GM19043 (cell line): ENCODE results near the gene HNRNPA0.
A peak's percentile ranks its signal among the peaks of the same experiment; 100 is the strongest.
"Not testable (repeated sequence)": the region's sequence is repeated elsewhere in the genome, so short reads cannot be mapped to it uniquely, and the experiment has no call there.

ENCODE experiments used
- ATAC-seq: cut with Tn5 transposase; IDR thresholded peaks from one replicate; pipeline ENCODE4 v1.9.1; 2021; ENCODE audit warnings: low read depth; ENCODE audit not compliant: unreplicated experiment

HNRNPA0 gene

DNA sequence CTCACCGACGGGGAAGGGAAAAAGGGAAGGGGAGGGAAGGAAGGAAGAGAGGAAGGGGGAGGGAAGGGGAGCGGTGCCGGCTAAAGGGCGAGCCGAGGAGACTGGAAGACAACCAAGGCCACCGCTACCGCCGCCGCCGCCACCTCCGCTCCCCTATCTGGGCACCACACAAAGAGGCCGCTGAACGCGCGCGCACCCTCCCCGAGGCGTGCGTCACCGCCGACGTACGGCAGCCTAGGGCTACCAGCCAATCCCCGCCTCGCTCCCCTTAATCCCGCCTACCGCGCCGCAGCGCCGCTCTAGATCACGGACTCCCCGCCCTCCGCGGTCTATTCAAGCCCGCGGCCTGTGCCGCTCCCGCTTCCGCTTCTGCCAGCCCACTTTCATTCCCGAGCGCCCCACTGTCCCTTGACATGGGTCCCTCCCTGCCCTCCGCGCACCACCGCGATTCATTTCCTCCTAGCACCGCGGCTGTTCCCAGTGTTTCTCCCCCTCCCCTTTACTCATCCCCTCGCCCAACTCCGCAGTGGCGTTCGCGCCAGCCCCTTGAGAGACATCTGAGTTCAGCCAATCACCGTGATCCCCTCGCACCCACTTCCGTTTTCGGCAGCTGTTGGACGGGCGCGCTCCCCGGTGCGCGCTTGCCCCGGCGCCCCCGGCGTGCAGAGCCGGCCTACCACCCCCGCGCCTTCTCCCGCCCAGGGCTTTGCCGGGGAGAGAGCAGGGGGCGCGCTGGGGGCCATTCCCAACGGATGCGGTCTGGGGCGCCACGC is at the start of gene HNRNPA0:
TSS of gene HNRNPA0 (minus strand) at position 176 of the 773 bp plus-strand sequence. CDS start 297 bp downstream, outside the sequence.
- ATAC-seq, result peak; percentile 73

DNA sequence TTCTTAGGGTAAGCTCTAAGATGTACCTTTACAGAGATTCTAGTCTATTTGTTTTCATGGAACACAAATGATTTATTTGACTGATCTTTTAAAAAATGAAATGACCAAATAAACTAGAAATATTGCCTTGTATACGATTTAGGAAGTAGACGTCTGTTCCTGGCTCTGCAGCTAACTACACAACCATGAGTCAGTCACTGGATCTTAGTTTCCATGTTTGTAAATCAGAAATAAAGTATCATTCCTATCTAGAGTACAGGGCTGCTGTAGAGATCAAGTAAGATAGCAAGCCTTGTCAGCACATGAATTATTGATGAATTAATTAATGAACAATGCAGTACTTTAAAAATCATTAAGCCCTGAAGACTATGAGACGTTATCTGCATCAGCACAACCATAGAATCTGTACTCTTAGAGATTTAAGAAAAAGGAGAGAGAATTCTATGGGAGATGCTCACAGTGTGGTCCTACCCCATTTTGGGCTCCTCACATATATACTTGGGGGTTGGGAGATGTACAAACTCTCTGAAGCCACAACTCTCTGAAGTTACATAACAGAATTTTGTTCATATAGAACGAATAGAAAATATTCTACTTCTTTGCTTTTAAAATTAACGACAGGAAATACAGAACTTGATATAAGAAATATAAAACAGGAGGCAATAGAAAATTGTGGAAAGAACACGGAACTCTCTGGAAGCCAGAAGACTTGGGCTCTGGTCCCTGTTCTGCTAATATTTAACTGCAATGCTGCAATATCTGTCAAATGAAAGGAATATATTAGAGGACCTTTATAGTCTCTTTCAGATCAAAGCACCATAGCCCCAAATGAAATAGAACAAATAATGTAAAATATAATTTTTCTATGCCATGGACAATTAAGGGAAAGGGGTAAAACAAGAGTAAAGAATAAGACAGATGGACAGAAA is 48.4 kb upstream of the HNRNPA0 start:
- no peak for ATAC-seq

DNA sequence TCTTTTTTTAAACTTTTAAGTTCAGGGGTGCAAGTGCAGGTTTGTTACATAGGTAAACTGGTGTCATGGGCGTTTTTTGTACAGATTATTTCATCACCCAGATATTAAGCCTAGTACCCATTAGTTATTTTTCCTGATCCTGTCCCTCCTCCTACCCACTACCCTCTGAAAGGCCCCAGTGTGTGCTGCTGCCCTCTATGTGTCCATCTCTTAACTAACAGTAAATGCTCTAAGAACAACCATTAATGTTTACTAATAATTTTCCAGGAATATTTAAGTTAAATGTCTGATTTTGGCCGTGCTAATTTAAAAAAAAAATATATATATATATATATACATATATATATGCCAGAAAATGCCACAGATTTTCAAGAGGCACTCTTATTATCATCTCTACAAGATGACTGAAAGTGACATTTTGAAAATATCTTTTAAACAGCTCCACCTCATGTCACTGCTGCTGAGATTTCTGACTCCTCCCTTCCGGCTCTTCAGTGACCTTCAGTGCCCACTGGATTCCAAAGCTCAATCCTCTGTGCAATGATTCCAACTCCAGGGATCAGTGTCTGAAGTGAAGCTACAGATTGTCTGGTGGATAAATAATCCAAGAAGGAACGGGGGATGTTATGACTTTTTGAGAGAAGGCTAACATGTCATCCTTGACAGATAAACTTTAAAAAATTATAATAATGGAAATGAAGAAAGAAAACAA is 46.7 kb upstream of the HNRNPA0 start:
- ATAC-seq, result no peak

DNA sequence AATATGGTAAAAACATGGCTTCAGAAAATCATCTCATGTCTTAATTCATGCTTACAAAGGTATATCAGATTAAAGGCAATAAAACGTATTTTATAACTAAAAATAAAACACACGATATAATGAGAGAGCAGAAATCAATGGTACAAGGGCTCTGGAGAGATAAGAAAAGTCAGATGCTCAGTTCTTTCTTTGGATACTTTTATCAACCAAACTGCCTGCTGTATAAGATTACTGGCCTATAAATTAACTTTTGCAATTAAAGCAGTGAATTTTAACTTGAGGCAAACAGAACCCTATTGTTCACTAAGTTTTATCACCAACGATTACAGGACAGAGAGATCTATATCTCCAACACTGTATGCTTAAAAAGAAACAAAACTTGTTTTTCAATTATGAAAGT is 42.1 kb upstream of the HNRNPA0 start:
- no peak for ATAC-seq

DNA sequence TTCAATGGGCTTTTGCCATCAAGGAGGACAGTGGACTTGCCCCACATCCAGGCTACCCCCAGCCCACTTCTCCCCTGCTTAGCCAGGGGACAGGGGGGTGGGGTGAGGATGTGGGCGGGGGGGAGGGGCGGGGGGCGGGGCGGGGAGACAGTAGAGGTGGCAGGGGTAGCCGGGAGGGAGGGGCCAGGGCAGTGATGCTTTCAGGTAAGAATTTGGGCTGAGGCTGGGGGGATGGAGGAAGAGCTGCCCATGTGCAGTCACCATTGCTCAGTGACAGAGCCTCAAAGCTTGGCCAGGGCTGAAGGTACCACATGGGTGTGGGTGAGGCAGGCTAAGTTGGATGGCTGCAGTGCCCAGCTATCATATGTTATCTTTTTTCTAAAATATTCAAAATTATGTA is 40.7 kb upstream of the HNRNPA0 start:
- no peak for ATAC-seq

DNA sequence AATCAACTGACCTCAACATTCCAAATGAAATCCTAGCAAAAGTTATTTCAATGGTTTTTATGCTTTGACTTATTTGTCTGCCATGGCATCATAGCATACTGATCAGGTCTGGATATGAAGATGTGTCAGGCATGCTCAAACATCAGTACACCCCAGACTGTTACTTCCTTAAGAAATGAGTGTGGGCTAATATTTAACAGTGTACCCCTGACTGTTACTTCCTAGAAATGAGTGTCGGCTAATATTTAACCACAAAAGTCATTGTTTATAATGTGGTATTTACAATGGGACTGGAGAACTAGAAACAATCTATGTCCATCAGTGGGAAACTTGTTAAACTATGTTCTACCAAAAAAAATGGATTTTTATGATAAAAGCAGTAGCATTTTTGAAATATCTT is 38.1 kb upstream of the HNRNPA0 start:
- peak; percentile 70 for ATAC-seq

DNA sequence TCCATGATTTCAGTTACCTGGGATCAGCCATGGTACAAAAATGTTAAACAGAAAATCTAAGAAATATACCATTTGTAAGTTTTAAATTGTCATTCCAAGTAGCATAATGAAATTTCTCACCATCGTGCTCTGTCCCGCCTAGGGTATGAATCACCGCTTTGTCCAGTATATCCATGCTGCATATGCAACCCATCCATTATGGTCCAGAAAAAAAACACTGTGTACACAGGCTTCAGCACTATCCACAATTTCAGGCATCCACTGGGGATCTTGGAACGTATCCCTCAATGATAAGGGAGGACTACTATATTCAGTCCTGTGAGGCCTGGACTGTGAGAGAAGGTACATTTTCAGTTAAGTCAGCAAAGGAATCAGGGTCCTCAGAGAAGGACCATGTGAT is 37.6 kb upstream of the HNRNPA0 start:
- no peak for ATAC-seq

DNA sequence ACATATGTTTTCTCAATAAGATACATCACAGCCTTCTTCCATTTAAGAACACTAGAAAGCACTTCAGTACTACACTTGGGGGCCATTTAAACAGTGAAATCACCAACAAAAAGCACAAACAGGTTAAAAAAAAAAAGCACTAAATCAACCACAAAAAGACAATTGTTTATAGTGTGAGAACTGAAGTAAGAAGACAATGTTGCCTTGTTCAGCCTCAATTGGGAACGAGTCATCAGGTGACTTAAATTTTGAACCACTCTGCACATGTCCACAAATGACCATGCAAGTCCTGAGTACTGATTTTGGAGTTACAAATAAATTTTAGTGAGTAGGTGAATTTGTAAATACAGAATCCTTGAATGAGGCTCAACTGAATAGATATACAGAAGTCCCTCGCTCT is 37.2 kb upstream of the HNRNPA0 start:
- no peak for ATAC-seq

DNA sequence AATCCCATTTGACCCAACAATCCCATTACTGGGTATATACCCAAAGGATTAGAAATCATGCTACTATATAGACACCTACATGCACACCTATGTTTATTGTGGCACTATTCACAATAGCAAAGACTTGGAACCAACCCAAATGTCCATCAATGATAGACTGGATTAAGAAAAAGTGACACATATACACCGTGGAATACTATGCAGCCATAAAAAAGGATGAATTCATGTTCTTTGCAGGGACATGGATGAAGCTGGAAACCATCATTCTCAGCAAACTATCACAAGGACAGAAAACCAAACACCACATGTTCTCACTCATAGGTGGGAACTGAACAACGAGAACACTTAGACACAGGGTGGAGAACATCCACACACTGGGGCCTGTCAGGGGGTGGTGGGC is 34.4 kb upstream of the HNRNPA0 start:
- ATAC-seq, result not testable (repeated sequence)

DNA sequence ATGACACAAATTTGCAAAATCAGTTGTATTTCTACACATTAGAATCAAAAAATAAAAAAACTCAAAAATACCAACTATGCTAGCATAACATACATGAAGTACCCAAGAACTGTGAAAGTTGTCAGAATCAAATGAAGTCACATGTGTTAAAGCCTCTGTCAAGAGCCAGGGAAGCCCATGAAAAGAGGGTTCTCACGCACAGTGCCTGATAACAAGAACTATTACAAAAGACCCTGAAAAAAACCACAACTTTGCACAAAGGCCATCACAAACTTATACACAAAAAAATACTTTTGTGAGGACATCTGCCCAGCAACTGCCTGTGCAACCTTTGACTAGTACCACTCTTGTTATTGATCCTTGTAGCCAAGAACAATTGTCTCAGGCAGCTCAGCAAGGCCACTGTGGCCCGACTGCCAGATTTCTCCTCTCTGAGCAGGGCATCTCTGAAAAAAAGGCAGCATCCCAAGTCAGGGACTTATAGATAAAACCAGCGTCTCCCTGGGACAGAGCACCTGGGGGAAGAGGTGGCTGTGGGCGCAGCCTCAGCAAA is 28.9 kb upstream of the HNRNPA0 start:
- no peak for ATAC-seq

DNA sequence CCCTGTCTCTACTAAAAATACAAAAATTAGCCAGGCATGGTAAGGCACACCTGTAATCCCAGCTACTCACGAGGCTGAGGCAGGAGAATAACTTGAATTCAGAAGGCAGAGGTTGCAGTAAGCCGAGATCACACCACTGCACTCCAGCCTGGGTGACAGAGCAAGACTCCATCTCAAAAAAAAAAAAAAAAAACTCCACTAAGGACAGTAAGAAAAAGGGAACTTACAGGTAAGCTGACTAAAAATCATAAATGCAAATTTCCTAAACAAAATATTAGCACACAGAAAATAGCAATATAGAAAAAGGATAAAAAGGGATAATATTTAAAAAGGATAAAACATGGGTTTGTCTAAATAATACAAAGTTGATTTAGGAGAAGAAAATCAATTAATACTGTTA is 27.9 kb upstream of the HNRNPA0 start:
- no peak for ATAC-seq

DNA sequence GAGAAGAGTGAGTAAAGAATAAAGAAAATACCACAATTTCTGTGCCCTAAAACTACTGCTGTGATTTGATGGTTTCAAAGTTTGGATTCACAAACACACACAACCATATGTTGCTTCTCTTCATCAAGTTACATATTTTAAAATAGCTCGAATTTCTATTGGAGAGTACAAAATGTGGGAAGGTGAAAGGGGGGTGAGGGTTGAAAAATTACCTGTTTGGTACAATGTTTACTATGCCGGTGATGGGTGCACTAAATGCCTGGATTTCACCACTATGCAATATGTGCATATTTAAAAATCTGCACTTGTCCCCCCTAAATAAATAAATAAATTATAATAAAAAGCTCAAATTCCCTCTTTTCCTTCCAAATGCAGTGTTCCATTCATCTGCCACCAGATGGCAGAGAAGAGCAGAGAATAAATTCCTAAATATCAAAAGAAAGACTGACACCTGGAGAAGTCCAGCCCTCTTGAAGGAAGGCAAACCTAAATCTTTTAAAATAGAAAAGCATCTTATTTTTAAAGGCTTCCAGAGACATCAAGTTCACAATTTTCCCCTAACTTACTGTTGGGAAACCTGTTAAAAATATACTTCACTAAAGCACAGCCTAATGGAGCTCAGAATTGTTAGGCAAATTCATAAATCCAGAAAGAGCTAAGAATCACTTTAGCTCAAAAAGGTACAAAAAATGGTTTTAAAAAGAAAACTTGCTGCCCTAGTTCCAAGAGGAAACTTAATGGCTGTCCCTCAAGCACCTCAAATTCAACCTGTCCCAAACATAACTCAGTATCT is 24.8 kb upstream of the HNRNPA0 start:
- no peak for ATAC-seq

DNA sequence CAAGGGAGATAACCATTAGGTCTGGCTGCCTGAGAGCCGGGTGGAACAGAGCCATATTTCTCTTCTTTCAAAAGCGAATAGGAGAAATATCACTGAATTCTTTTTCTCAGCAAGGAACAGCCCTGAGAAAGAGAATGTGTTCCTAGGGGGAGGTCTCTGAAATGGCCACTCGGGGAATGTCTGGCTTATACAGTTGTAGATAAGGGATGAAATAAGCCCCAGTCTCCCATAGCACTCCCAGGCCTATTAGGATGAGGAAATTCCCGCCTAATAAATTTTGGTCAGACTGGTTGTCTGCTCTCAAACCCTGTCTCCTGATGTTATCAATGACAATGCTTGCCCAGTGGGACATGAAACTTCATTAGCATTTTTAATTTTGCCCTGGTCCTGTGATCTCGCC is 13.8 kb upstream of the HNRNPA0 start:
- not testable (repeated sequence) for ATAC-seq

DNA sequence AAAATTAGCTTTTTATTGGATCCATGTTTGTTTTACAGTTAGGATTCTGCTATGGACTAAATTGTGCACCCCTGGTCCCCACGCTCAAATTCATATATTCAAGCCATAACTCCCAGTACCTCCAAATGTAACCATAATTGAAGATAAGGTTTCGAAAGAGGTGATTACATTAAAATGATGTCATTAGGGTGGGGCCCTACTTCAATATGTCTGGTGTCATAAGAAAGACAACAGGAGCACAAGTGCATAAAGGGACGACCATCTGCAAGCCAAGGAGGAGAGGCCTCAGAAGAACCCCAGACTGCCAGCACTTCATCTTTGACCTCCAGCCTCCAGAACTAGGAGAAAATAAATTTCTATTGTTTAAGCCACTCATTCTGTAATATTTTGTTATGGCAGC is 7.4 kb upstream of the HNRNPA0 start:
- no peak for ATAC-seq

DNA sequence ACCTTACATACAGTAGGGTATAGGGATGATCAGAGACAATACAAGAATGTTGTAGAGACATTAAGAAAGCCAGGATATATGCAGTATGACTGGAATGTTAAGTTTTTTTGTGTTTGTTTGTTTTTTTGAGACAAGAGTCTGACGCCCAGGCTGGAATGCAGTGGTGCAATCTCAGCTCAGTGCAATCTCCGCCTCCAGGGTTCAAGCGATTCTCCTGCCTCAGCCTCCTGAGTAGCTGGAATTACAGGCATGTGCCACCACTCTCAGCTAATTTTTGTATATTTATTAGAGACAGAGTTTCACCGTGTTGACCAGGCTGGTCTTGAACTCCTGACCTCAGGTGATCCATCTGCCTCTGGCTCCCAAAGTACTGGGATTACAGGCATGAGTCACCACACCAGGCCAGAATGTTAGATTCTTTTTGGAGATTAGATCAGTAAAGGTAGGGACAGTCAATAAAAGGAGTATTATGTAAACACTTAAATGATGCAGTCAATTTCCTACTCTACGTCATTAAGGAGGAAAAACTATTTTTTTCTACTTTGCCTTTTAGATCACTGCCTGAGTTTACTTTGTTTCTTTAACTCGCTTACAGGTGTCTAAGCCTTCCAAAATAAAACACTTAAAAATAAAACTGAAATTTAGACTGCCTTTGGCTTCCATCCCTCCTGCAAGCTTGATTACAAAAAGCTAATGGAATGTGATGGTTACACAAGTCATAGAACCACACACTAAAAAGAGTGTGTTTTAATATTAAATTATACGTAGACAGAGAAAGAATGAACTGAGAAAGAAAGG is 6.8 kb upstream of the HNRNPA0 start:
- no peak for ATAC-seq

DNA sequence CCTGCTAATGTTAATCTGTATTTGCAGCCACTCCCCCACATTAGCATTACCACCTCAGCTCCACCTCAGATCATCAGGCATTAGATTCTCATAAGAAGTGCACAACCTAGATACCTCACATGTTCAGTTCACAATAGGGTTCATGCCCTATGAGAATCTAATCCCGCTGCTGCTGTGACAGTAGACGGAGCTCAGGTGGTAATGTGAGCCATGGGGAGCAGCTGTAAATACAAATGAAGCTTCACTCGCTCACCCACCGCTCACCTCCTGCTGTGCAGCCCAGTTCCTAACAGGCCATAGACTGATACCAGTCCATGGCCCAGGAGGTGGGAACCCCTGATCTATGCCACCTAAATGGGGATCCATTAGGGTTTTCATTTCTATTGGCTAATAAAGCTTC is 6.1 kb upstream of the HNRNPA0 start:
- no peak for ATAC-seq

DNA sequence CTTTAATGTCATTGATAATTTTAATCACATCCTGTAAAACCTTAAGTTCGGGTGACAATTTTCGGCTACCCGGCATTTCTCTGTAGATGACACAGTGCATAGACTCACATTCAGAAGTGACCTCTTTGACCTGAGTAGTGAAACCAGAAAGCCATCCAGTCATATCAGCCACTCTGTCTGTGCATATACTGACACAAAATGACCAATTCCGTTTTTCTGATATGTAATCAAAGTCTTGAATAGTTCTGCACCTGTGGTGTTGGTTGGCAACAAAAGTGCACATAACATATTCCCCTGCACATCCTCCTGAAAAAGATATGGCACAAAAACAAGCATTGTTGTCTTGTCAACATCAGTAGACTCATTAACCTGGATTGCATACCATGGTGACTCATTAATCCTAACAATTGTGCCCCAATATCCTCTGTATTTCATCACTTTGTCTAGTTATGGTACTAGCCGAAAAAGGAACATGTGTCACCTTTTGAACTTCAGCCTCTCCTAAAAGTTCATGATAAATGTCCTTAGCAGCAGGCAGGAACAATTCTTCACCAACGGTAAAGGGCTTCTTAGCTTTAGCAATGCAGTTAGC is 4.6 kb upstream of the HNRNPA0 start:
- ATAC-seq, result peak; percentile 42

DNA sequence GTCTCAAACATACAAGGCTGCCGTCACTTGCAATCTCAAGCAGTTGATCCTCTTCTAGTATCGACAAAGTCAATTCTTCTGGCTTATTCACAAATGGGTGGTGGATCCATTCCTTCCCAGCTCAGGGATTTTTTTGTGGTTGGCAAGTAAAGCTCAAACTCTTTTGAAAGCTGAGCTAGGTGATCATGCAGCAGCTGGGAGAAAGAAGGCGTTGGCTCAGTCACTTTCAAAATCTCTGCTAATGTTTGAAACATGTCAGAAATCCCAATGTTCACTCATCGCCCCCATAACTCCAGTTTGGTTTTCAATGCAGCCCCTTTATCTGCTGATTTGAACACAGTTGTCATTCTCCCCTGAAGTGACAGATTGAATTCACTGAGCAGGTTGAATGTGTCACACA is 4.0 kb upstream of the HNRNPA0 start:
- ATAC-seq, result no peak

DNA sequence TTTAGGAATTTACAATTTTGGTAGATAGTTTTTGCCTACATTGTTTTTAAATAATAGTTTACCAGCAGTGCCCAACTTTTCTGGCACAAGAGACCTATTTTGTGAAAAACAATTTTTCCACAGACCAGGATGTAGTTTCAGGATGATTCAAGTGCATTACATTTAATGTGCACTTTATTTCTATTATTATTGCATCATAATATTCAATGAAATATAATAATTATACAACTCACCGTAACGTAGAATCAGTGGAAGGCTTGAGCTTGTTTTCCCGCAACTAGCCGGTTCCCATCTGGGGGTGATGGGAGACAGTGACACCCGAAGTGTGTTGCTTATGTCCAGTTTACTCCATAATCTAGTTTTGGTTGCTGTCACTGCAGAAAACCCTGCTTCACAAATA is 3.5 kb upstream of the HNRNPA0 start:
- ATAC-seq, result no peak
